Caco-2 (cell line): Measurements from ENCODE around the gene TACR1. TPM values are rescaled to one million over a fixed set of nuclear protein-coding genes. Genes with fewer than 3 reads are reported as not detected.
"Not testable (repeated sequence)": the region's sequence is repeated elsewhere in the genome, so short reads cannot be mapped to it uniquely, and the experiment has no call there.

Experiments used
- BruUV-seq: library from RNA; stranded (reverse); fragments of 400-500 nt; replicated peaks from 2 replicates; lab custom pipeline; 2021; lab: Mats Ljungman, UMichigan
- CTCF ChIA-PET: fragments of 300-600 bp; sonication (Branson Sonifier 250); formaldehyde crosslinking; loops from one replicate; lab custom pipeline; 2022; ENCODE audit warnings: antibody characterized with exemption; lab: Charles Lee
- POLR2A ChIA-PET: fragments of 300-600 bp; sonication (Branson Sonifier 250); formaldehyde crosslinking; loops from one replicate; lab custom pipeline; 2022; ENCODE audit warnings: antibody characterized with exemption; lab: Charles Lee
- DNase-seq, 2 experiments: peaks; one replicate each; pipeline versions ENCODE4 v3.0.0 to v3.0.0-alpha.2; 2020 to 2022
- H3K27me3 ChIP-seq: replicated peaks from 2 replicates; pipeline ENCODE4 v1.6.0; 2011; ENCODE audit warnings: low read length; ENCODE audit not compliant: control insufficient read depth, insufficient read depth
- H3K36me3 ChIP-seq: 2 replicates; pipeline ENCODE4 v1.5.1; 2011; ENCODE audit warnings: low read length; ENCODE audit not compliant: control insufficient read depth, insufficient read depth
- H3K4me1 ChIP-seq: fragments of 250-450 bp; sonication (Bioruptor Pico); 2 replicates; pipeline ENCODE4 v1.5.1; 2020; ENCODE audit warnings: mild to moderate bottlenecking
- H3K4me3 ChIP-seq: 2 replicates; pipeline ENCODE4 v1.5.1; 2011; ENCODE audit warnings: low read depth, mild to moderate bottlenecking, control low read depth, low read length
- H3K9me3 ChIP-seq: fragments of 250-450 bp; sonication (Bioruptor Pico); 2 replicates; pipeline ENCODE4 v1.5.1; 2020; ENCODE audit warnings: mild to moderate bottlenecking, moderate library complexity
- H3K27ac Mint-ChIP-seq: one replicate; pipeline ENCODE4 v1.8.0; 2022; ENCODE audit warnings: mixed read lengths; ENCODE audit not compliant: unreplicated experiment
- H3K27me3 Mint-ChIP-seq: one replicate; pipeline ENCODE4 v1.8.0; 2022; ENCODE audit warnings: mixed read lengths; ENCODE audit not compliant: insufficient read depth, unreplicated experiment
- H3K36me3 Mint-ChIP-seq: one replicate; pipeline ENCODE4 v1.8.0; 2022; ENCODE audit warnings: mild to moderate bottlenecking, mixed read lengths; ENCODE audit not compliant: insufficient read depth, unreplicated experiment
- H3K4me1 Mint-ChIP-seq: one replicate; pipeline ENCODE4 v1.8.0; 2022; ENCODE audit warnings: low read depth, mixed read lengths; ENCODE audit not compliant: unreplicated experiment
- H3K4me3 Mint-ChIP-seq: one replicate; pipeline ENCODE4 v1.8.0; 2022; ENCODE audit warnings: mild to moderate bottlenecking, moderate library complexity, mixed read lengths; ENCODE audit not compliant: unreplicated experiment
- H3K9me3 Mint-ChIP-seq: one replicate; pipeline ENCODE4 v1.8.0; 2022; ENCODE audit warnings: mixed read lengths; ENCODE audit not compliant: unreplicated experiment
- intact Hi-C: fragments of 100-400 bp; cut with micrococcal nuclease; formaldehyde crosslinking; loops from one replicate; pipeline ENCODE4 v1.10.0; 2022; ENCODE audit not compliant: unreplicated experiment
- total RNA-seq: library from RNA; stranded (reverse); gene quantifications from 2 replicates; pipeline ENCODE4 v1.2.3, GENCODE V29; 2022
- TF ChIP-seq, protein P1 (sequence below), 2 experiments: fragments of 200-600 bp in 1 of 2; IDR thresholded peaks; 1 replicate in 1 of 2; 2 replicates in 1 of 2; pipeline versions ENCODE4 v1.5.1 to v1.8.0; 2011 to 2022; ENCODE audit warnings: antibody characterized with exemption in 1 of 2, control low read depth in 1 of 2, inconsistent platforms in 1 of 2, low read depth in 1 of 2, low read length in 1 of 2, mild to moderate bottlenecking in 1 of 2, moderate library complexity in 1 of 2; ENCODE audit not compliant: insufficient read depth in 1 of 2, severe bottlenecking in 1 of 2, unreplicated experiment in 1 of 2

Gene TACR1
- total RNA-seq, 1 experiment from 2014 or later = 0.07 TPM

DNA sequence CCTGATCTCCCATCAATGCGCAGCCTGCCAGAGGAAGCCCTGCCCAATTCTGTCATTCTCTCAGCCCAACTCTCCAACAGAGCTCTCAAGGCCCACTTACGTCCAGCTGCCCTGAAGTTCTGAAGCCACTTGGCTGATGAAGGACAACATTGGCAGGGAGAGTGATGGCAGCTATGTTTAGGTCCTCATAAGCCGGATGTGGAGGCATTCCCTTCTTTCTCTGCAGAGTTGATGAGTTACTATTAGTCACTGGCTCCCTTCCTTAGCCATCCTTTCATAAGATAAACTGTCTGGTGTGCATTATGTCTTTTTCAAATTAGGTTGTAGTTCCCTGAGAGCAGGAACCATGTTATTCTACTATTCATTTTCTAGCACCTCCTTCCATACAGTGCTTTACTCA is 22.5 kb upstream of the TACR1 start:
- Histone ChIP-seq H3K27me3 (no peaks in the 10 kb centered on the region), H3K4me1 (no peaks in the 10 kb centered on the region), H3K36me3 (no peaks in the 10 kb centered on the region), H3K4me3 (no peak overlapping the region), H3K9me3 (no peaks in the 10 kb centered on the region)
- Mint-ChIP-seq H3K4me1 (no peaks in the 10 kb centered on the region), H3K36me3 (no peaks in the 10 kb centered on the region), H3K27ac (no peak overlapping the region), H3K9me3 (no peaks in the 10 kb centered on the region), H3K4me3 (no peak overlapping the region), H3K27me3 (peaks cover 30% of the 10 kb centered on the region)
- BruUV-seq = no TSS peak
- CTCF ChIA-PET = no interaction called here
- DNase-seq = no peak
- TF ChIP-seq, protein P1, sequence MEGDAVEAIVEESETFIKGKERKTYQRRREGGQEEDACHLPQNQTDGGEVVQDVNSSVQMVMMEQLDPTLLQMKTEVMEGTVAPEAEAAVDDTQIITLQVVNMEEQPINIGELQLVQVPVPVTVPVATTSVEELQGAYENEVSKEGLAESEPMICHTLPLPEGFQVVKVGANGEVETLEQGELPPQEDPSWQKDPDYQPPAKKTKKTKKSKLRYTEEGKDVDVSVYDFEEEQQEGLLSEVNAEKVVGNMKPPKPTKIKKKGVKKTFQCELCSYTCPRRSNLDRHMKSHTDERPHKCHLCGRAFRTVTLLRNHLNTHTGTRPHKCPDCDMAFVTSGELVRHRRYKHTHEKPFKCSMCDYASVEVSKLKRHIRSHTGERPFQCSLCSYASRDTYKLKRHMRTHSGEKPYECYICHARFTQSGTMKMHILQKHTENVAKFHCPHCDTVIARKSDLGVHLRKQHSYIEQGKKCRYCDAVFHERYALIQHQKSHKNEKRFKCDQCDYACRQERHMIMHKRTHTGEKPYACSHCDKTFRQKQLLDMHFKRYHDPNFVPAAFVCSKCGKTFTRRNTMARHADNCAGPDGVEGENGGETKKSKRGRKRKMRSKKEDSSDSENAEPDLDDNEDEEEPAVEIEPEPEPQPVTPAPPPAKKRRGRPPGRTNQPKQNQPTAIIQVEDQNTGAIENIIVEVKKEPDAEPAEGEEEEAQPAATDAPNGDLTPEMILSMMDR (IDR thresholded peaks at IDR 0.05; ENCODE audit: insufficient read depth in 1 of 2, low read depth in 1 of 2, low read length in 1 of 2, severe bottlenecking in 1 of 2, unreplicated experiment in 1 of 2) = no peak
- intact Hi-C loops = no loop called here
- POLR2A ChIA-PET = no interaction called here

DNA sequence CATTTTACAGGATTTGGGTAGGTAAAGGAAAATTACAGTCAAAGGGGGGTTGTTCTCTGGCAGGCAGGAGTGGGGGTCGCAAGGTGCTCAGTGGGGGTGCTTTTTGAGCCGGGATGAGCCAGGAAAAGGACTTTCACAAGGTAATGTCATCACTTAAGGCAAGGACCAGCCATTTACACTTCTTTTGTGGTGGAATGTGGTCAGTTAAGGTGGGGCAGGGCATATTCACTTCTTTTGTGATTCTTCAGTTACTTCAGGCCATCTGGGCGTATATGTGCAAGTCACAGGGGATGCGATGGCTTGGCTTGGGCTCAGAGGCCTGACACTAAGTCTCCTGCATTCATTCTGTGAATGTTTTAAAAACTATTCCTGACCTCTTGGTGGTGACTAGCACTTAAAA is 19.9 kb upstream of the TACR1 start:
- H3K27ac Mint-ChIP-seq, POLR2A ChIA-PET, H3K36me3 ChIP-seq, H3K4me1 ChIP-seq, H3K9me3 Mint-ChIP-seq, H3K4me3 Mint-ChIP-seq, H3K9me3 ChIP-seq, CTCF ChIA-PET, H3K36me3 Mint-ChIP-seq, DNase-seq, H3K4me1 Mint-ChIP-seq, intact Hi-C loops, BruUV-seq, H3K27me3 ChIP-seq, H3K4me3 ChIP-seq: not testable (repeated sequence)
- H3K27me3 Mint-ChIP-seq = peaks cover 37% of the 10 kb centered on the region

DNA sequence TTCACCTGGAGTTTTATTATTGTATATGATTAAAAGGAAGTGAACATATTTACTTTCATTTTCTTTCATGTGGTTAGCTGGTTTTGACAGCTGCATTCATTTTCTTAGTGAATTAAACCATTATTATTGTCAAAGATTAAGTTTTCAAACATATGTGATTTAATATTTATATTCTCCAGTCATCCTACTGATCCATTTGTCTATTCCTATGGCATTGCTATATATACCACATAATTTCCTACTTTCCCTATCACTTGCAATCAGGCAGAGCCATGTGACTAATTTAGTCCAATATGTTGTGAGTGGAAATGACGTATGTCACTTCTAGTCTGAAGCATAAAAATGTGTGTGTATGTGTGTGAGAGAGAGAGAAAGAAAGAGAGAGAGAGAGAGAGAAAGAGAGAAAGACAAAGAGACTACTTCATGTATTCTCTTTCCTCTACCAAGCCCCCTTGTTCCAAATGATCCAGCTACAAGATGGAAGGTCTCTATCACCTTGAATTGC is 12.0 kb upstream of the TACR1 start:
- Mint-ChIP-seq H3K27me3 (peaks cover 13% of the 10 kb centered on the region), H3K9me3 (no peaks in the 10 kb centered on the region), H3K36me3 (no peaks in the 10 kb centered on the region), H3K4me1 (no peaks in the 10 kb centered on the region), H3K27ac (no peak overlapping the region), H3K4me3 (no peak overlapping the region)
- Histone ChIP-seq H3K4me3 (no peak overlapping the region), H3K36me3 (no peaks in the 10 kb centered on the region), H3K4me1 (no peaks in the 10 kb centered on the region), H3K9me3 (no peaks in the 10 kb centered on the region), H3K27me3 (no peaks in the 10 kb centered on the region)
- CTCF ChIA-PET = no interaction called here
- BruUV-seq = no TSS peak
- no peak for DNase-seq
- TF ChIP-seq, protein P1 (IDR thresholded peaks at IDR 0.05; ENCODE audit: insufficient read depth in 1 of 2, low read depth in 1 of 2, low read length in 1 of 2, severe bottlenecking in 1 of 2, unreplicated experiment in 1 of 2) = no peak
- intact Hi-C loops = no loop called here
- POLR2A ChIA-PET = no interaction called here

DNA sequence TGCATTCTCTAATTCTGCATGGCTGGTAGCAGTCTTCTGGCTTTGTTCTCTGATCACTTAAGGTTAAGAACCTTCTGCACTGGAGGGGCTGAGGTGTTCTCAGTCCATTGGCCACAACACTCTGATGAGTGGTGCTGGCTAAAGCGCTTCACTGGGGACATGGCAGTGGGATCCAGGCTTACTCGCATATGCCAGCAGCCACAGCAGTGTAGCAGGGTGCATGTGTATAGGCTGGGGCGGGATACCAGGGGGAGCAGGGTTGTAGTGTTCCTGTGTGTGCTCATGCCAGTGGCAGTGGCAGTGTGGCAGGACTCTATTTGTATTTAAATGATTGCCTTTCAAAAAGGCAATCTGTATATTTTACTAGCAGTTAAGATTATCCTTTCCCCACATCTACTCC is 11.1 kb upstream of the TACR1 start:
- Mint-ChIP-seq H3K4me3 (no peak overlapping the region), H3K36me3 (no peaks in the 10 kb centered on the region), H3K27me3 (peaks cover 13% of the 10 kb centered on the region), H3K9me3 (no peaks in the 10 kb centered on the region), H3K4me1 (no peaks in the 10 kb centered on the region), H3K27ac (no peak overlapping the region)
- BruUV-seq = no TSS peak
- intact Hi-C loops = no loop called here
- H3K4me1 ChIP-seq = no peaks in the 10 kb centered on the region
- H3K4me3 ChIP-seq = no peak overlapping the region
- no peak for DNase-seq
- H3K9me3 ChIP-seq = no peaks in the 10 kb centered on the region
- TF ChIP-seq, protein P1 (IDR thresholded peaks at IDR 0.05; ENCODE audit: insufficient read depth in 1 of 2, low read depth in 1 of 2, low read length in 1 of 2, severe bottlenecking in 1 of 2, unreplicated experiment in 1 of 2) = no peak
- POLR2A ChIA-PET = no interaction called here
- no peaks in the 10 kb centered on the region for H3K27me3 ChIP-seq
- H3K36me3 ChIP-seq = no peaks in the 10 kb centered on the region
- CTCF ChIA-PET = no interaction called here
